CD4-positive, alpha-beta T cell (primary cell): ENCODE results near the gene EIF4E1B. TPM values are rescaled to one million over a fixed set of nuclear protein-coding genes. Genes with fewer than 3 reads are reported as not detected.

Source experiments
- ATAC-seq: fragments of 200-7000 bp; cut with Tn5 transposase; one replicate; pipeline ENCODE4 v1.10.0; 2022; ENCODE audit warnings: mild to moderate bottlenecking; ENCODE audit not compliant: poor library complexity
- CTCF ChIA-PET: fragments of 350-600 bp; sonication (Branson Sonifier 250); formaldehyde crosslinking; loops from one replicate; lab custom pipeline; 2021; ENCODE audit warnings: antibody characterized with exemption, inconsistent platforms; lab: Charles Lee
- POLR2A ChIA-PET: fragments of 350-600 bp; sonication (Branson Sonifier 250); formaldehyde crosslinking; loops from one replicate; lab custom pipeline; 2021; ENCODE audit warnings: antibody characterized with exemption, inconsistent platforms; lab: Charles Lee
- DNase-seq, 14 experiments: peaks; one replicate each; pipeline ENCODE4 v3.0.0-alpha.2; 2013 to 2020; ENCODE audit warnings: mixed read lengths in 2 of 14
- H3K27ac ChIP-seq, 2 donors: one replicate each; pipeline versions ENCODE4 v1.5.1 to v1.7.0; 2013; ENCODE audit warnings: low read length in 2 of 2, low read depth in 1 of 2, mild to moderate bottlenecking in 1 of 2
- H3K27me3 ChIP-seq, 2 experiments: 1 replicate in 1 of 2; 2 replicates in 1 of 2; pipeline versions ENCODE4 v1.6.1 to v1.7.0; 2013; ENCODE audit warnings: low read length in 2 of 2, control low read depth in 1 of 2, mild to moderate bottlenecking in 1 of 2, moderate library complexity in 1 of 2; ENCODE audit not compliant: insufficient read depth in 2 of 2, control insufficient read depth in 1 of 2
- H3K36me3 ChIP-seq: one replicate; pipeline ENCODE4 v1.6.1; 2013; ENCODE audit warnings: low read length, control low read depth; ENCODE audit not compliant: insufficient read depth
- H3K4me1 ChIP-seq: one replicate; pipeline ENCODE4 v1.6.1; 2013; ENCODE audit warnings: low read length, control low read depth; ENCODE audit not compliant: insufficient read depth
- H3K4me3 ChIP-seq: one replicate; pipeline ENCODE4 v1.5.1; 2013; ENCODE audit warnings: mild to moderate bottlenecking, low read length, moderate library complexity
- H3K9me3 ChIP-seq, 2 experiments: 1 replicate in 1 of 2; 2 replicates in 1 of 2; pipeline versions ENCODE4 v1.6.1 to v1.7.0; 2013; ENCODE audit warnings: low read length in 2 of 2, mild to moderate bottlenecking in 2 of 2, control low read depth in 1 of 2, moderate library complexity in 1 of 2; ENCODE audit not compliant: control insufficient read depth in 1 of 2, insufficient read depth in 1 of 2
- H3K27ac Mint-ChIP-seq: one replicate; pipeline ENCODE4 v1.8.0; 2020; ENCODE audit warnings: mixed read lengths
- H3K27me3 Mint-ChIP-seq: one replicate; pipeline ENCODE4 v1.8.0; 2021; ENCODE audit warnings: mixed read lengths
- H3K36me3 Mint-ChIP-seq: one replicate; pipeline ENCODE4 v1.8.0; 2021; ENCODE audit warnings: low read depth, mixed read lengths
- H3K4me1 Mint-ChIP-seq: one replicate; pipeline ENCODE4 v1.8.0; 2021; ENCODE audit warnings: low read depth, mixed read lengths
- H3K4me3 Mint-ChIP-seq: one replicate; pipeline ENCODE4 v1.8.0; 2020; ENCODE audit warnings: mild to moderate bottlenecking, mixed read lengths
- H3K9me3 Mint-ChIP-seq: one replicate; pipeline ENCODE4 v1.8.0; 2020; ENCODE audit warnings: mixed read lengths
- intact Hi-C, 2 experiments: fragments of 100-400 bp; cut with DNase I in 1 of 2; cut with micrococcal nuclease in 1 of 2; formaldehyde crosslinking; loops; one replicate each; pipeline versions ENCODE4 v1.15.1 to v1.9.0; 2023 to 2025; cut with DNase I, micrococcal nuclease
- total RNA-seq, 174 experiments: library from RNA in 2 of 174; stranded (reverse) in 2 of 174; gene quantifications; one replicate each; pipeline ENCODE4 v1.2.3 and lab custom pipeline; 2021 to 2026
- TF ChIP-seq, protein P1 (sequence below): fragments of 200-600 bp; IDR thresholded peaks from one replicate; pipeline ENCODE4 v1.8.0; 2022; ENCODE audit warnings: antibody characterized with exemption, mild to moderate bottlenecking

Gene EIF4E1B
- total RNA-seq, 2 experiments from 2014 or later: not detected

DNA sequence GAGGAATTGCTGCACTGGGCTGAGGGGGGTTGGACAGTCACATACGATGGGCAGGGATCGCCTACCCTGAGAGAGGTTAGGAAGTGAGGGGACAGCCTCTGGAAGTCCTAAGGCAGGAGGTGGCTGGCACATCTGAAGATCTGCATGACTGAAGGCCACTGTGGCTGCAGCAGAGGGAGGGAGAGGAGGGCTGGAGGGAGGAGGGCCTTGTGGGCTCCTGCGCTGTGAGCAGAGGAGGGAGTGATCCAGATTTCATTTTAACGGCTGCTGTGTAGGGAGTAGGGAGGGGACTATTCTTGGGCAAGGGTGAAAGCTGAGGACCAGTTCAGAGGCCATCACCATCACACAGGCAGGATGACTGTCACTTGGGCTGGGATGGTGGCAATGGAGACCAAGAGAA, 7.1 kb downstream of the EIF4E1B start:
- Histone ChIP-seq H3K9me3 (peaks cover 0 to 5% of the 10 kb centered on the region in 2 experiments), H3K4me3 (no peak overlapping the region), H3K36me3 (no peaks in the 10 kb centered on the region), H3K4me1 (no peaks in the 10 kb centered on the region), H3K27ac (no peak overlapping the region), H3K27me3 (peaks cover 22 to 25% of the 10 kb centered on the region in 2 experiments)
- TF ChIP-seq, protein P1, sequence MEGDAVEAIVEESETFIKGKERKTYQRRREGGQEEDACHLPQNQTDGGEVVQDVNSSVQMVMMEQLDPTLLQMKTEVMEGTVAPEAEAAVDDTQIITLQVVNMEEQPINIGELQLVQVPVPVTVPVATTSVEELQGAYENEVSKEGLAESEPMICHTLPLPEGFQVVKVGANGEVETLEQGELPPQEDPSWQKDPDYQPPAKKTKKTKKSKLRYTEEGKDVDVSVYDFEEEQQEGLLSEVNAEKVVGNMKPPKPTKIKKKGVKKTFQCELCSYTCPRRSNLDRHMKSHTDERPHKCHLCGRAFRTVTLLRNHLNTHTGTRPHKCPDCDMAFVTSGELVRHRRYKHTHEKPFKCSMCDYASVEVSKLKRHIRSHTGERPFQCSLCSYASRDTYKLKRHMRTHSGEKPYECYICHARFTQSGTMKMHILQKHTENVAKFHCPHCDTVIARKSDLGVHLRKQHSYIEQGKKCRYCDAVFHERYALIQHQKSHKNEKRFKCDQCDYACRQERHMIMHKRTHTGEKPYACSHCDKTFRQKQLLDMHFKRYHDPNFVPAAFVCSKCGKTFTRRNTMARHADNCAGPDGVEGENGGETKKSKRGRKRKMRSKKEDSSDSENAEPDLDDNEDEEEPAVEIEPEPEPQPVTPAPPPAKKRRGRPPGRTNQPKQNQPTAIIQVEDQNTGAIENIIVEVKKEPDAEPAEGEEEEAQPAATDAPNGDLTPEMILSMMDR: no peak
- peaks cover 46% of the 10 kb centered on the region for H3K27me3 Mint-ChIP-seq
- intact Hi-C loops: no loop called here
- ATAC-seq (no peak), DNase-seq (no peak)
- no peaks in the 10 kb centered on the region for H3K4me1 Mint-ChIP-seq
- no peak overlapping the region for H3K4me3 Mint-ChIP-seq
- no peaks in the 10 kb centered on the region for H3K36me3 Mint-ChIP-seq
- ChIA-PET CTCF (no interaction called here), POLR2A (no interaction called here)
- H3K27ac Mint-ChIP-seq: no peak overlapping the region
- H3K9me3 Mint-ChIP-seq: no peaks in the 10 kb centered on the region

DNA sequence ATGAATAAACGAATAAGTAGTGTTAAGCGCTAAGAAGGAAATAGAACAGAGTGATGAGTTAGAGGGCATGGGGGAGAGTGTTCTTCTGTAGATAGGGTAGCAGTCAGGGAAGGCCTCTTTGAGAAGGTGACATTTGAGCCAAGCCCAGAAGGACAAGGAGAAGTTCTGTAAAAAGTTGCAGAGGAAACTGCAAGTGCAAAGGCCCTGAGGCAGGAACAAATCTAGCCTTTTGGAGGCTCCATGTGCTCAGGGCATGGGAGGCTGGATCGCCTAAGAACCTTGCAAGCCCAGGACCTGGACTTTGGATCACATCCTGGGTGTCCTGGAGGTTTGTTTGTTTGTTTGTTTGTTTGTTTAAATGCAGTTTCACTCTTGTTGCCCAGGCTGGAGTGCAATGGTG, 8.0 kb downstream of the EIF4E1B start:
- TF ChIP-seq, protein P1: no peak
- ChIA-PET POLR2A (no interaction called here), CTCF (no interaction called here)
- Mint-ChIP-seq H3K4me1 (no peaks in the 10 kb centered on the region), H3K27ac (no peak overlapping the region), H3K9me3 (no peaks in the 10 kb centered on the region), H3K27me3 (peaks cover 38% of the 10 kb centered on the region), H3K4me3 (no peak overlapping the region), H3K36me3 (no peaks in the 10 kb centered on the region)
- Histone ChIP-seq H3K27me3 (peaks cover 16 to 19% of the 10 kb centered on the region in 2 experiments), H3K4me3 (no peak overlapping the region), H3K9me3 (peaks cover 0 to 5% of the 10 kb centered on the region in 2 experiments), H3K4me1 (no peaks in the 10 kb centered on the region), H3K36me3 (no peaks in the 10 kb centered on the region), H3K27ac (no peak overlapping the region)
- no peak for ATAC-seq
- DNase-seq: no peak
- intact Hi-C loops: no loop called here

DNA sequence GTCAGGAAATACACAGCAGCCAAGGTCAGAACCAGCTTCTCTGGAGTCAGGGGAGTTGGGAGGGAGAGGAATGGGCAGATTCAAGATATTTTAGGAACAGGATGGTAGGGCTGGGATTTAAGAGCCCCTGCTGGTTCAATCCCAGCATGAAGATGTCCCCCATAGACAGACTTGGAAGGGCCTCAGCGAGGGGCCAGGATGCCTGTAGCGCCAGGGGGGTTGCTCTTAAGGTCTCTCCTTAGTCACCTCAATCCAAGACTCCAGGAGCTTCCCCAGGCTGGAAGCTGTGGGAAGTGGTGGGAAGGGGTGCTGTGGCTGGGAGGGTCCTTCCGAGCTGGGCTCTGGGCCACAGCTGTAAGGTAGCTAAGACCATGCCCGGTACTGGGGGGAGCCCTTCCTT, 8.7 kb downstream of the EIF4E1B start:
- no peaks in the 10 kb centered on the region for H3K36me3 Mint-ChIP-seq
- peaks cover 8 to 11% of the 10 kb centered on the region in 2 experiments for H3K27me3 ChIP-seq
- H3K9me3 ChIP-seq: peaks cover 0 to 5% of the 10 kb centered on the region in 2 experiments
- ATAC-seq (no peak), DNase-seq (no peak)
- no peaks in the 10 kb centered on the region for H3K4me1 Mint-ChIP-seq
- intact Hi-C loops: no loop called here
- H3K36me3 ChIP-seq: no peaks in the 10 kb centered on the region
- ChIA-PET CTCF (no interaction called here), POLR2A (no interaction called here)
- H3K27me3 Mint-ChIP-seq: peaks cover 31% of the 10 kb centered on the region
- H3K27ac Mint-ChIP-seq: no peak overlapping the region
- H3K4me3 Mint-ChIP-seq: no peak overlapping the region
- no peak overlapping the region for H3K4me3 ChIP-seq
- TF ChIP-seq, protein P1: no peak
- no peak overlapping the region for H3K27ac ChIP-seq
- no peaks in the 10 kb centered on the region for H3K4me1 ChIP-seq
- H3K9me3 Mint-ChIP-seq: no peaks in the 10 kb centered on the region
